ENCODE results near the gene OGT.
"Not testable (repeated sequence)": the region's sequence is repeated elsewhere in the genome, so short reads cannot be mapped to it uniquely, and the experiment has no call there.

OGT gene

GRCh38 chrX:71599965-71600364, 67.1 kb downstream of the OGT start:
- H3K27ac Mint-ChIP-seq: no peak overlapping the region
- H3K4me1 Mint-ChIP-seq: no peaks in the 10 kb centered on the region
- no peak overlapping the region for H3K4me3 Mint-ChIP-seq
- H3K27me3 Mint-ChIP-seq: no peaks in the 10 kb centered on the region
- H3K36me3 Mint-ChIP-seq: peaks cover 55% of the 10 kb centered on the region
- ATAC-seq: no peak
- no peaks in the 10 kb centered on the region for H3K9me3 Mint-ChIP-seq

- no peak for ATAC-seq
- Mint-ChIP-seq H3K4me3 (no peak overlapping the region), H3K9me3 (no peaks in the 10 kb centered on the region), H3K27ac (no peak overlapping the region), H3K36me3 (peaks cover 62% of the 10 kb centered on the region), H3K4me1 (peaks cover 14% of the 10 kb centered on the region), H3K27me3 (no peaks in the 10 kb centered on the region)
Observed at GRCh38 chrX:71603618-71604017, 70.7 kb downstream of the OGT start.

GRCh38 chrX:71604141-71604540, 71.2 kb downstream of the OGT start:
- Mint-ChIP-seq H3K27me3 (no peaks in the 10 kb centered on the region), H3K4me3 (no peak overlapping the region), H3K9me3 (no peaks in the 10 kb centered on the region), H3K36me3 (peaks cover 67% of the 10 kb centered on the region), H3K4me1 (peaks cover 19% of the 10 kb centered on the region), H3K27ac (no peak overlapping the region)
- ATAC-seq: no peak

- no peaks in the 10 kb centered on the region for H3K27me3 Mint-ChIP-seq
Observed at GRCh38 chrX:71604796-71605568, 72.1 kb downstream of the OGT start.

GRCh38 chrX:71606536-71607216, 73.8 kb downstream of the OGT start:
- Mint-ChIP-seq H3K27me3 (no peaks in the 10 kb centered on the region), H3K27ac (no peak overlapping the region), H3K36me3 (peaks cover 78% of the 10 kb centered on the region), H3K9me3 (no peaks in the 10 kb centered on the region), H3K4me3 (no peak overlapping the region), H3K4me1 (peaks cover 23% of the 10 kb centered on the region)
- ATAC-seq: no peak

More at GRCh38 chrX:71604796-71605568, 72.1 kb downstream of the OGT start:
- Mint-ChIP-seq H3K27ac (peak overlapping the region; percentile 64), H3K9me3 (no peaks in the 10 kb centered on the region), H3K36me3 (peaks cover 74% of the 10 kb centered on the region), H3K4me3 (no peak overlapping the region), H3K4me1 (peaks cover 23% of the 10 kb centered on the region)
- ATAC-seq: no peak

- no peaks in the 10 kb centered on the region for H3K27me3 Mint-ChIP-seq
- no peak for ATAC-seq
- H3K4me3 Mint-ChIP-seq: no peak overlapping the region
- H3K9me3 Mint-ChIP-seq: no peaks in the 10 kb centered on the region
- peak overlapping the region; percentile 74 for H3K27ac Mint-ChIP-seq
- peaks cover 23% of the 10 kb centered on the region for H3K4me1 Mint-ChIP-seq
- H3K36me3 Mint-ChIP-seq: peaks cover 74% of the 10 kb centered on the region
Observed at GRCh38 chrX:71607488-71607887, 74.6 kb downstream of the OGT start.

GRCh38 chrX:71609095-71609750, 76.3 kb downstream of the OGT start:
- Mint-ChIP-seq H3K27ac (peak overlapping the region; percentile 74), H3K4me1 (peaks cover 23% of the 10 kb centered on the region), H3K4me3 (no peak overlapping the region), H3K27me3 (no peaks in the 10 kb centered on the region), H3K9me3 (no peaks in the 10 kb centered on the region), H3K36me3 (peaks cover 64% of the 10 kb centered on the region)
- no peak for ATAC-seq

- Mint-ChIP-seq H3K36me3 (peaks cover 67% of the 10 kb centered on the region), H3K4me1 (peaks cover 43% of the 10 kb centered on the region)
- H3K9me3 Mint-ChIP-seq, H3K27ac Mint-ChIP-seq, H3K27me3 Mint-ChIP-seq, ATAC-seq, H3K4me3 Mint-ChIP-seq: not testable (repeated sequence)
Observed at GRCh38 chrX:71611736-71612135, 78.8 kb downstream of the OGT start.

GRCh38 chrX:71612256-71612655, 79.4 kb downstream of the OGT start:
- Mint-ChIP-seq H3K36me3 (peaks cover 67% of the 10 kb centered on the region), H3K27ac (no peak overlapping the region), H3K9me3 (no peaks in the 10 kb centered on the region), H3K4me3 (no peak overlapping the region), H3K4me1 (peaks cover 49% of the 10 kb centered on the region), H3K27me3 (no peaks in the 10 kb centered on the region)
- ATAC-seq: no peak

- Mint-ChIP-seq H3K36me3 (peaks cover 41% of the 10 kb centered on the region), H3K27me3 (no peaks in the 10 kb centered on the region), H3K9me3 (no peaks in the 10 kb centered on the region), H3K4me3 (no peak overlapping the region), H3K27ac (peak overlapping the region; percentile 84), H3K4me1 (peaks cover 51% of the 10 kb centered on the region)
- ATAC-seq: no peak
Observed at GRCh38 chrX:71615056-71615455, 82.2 kb downstream of the OGT start.

- Mint-ChIP-seq H3K27ac (peak overlapping the region; percentile 84), H3K27me3 (no peaks in the 10 kb centered on the region), H3K4me1 (peaks cover 59% of the 10 kb centered on the region), H3K36me3 (peaks cover 37% of the 10 kb centered on the region), H3K9me3 (no peaks in the 10 kb centered on the region), H3K4me3 (peak overlapping the region; percentile 69)
- ATAC-seq: peak; percentile 37
Observed at GRCh38 chrX:71615954-71616353, 83.0 kb downstream of the OGT start.

- Mint-ChIP-seq H3K9me3 (no peaks in the 10 kb centered on the region), H3K4me3 (peak overlapping the region; percentile 52), H3K4me1 (peaks cover 63% of the 10 kb centered on the region), H3K27me3 (no peaks in the 10 kb centered on the region), H3K27ac (peak overlapping the region; percentile 84), H3K36me3 (peaks cover 28% of the 10 kb centered on the region)
- no peak for ATAC-seq
Observed at GRCh38 chrX:71616672-71617529, 84.0 kb downstream of the OGT start.

GRCh38 chrX:71617742-71618141, 84.8 kb downstream of the OGT start:
- Mint-ChIP-seq H3K27me3 (no peaks in the 10 kb centered on the region), H3K36me3 (peaks cover 24% of the 10 kb centered on the region), H3K9me3 (no peaks in the 10 kb centered on the region), H3K4me1 (peaks cover 67% of the 10 kb centered on the region), H3K4me3 (peak overlapping the region; percentile 59), H3K27ac (peak overlapping the region; percentile 84)
- ATAC-seq: peak; percentile 1

GRCh38 chrX:71618303-71618721, 85.4 kb downstream of the OGT start, which contains the start of gene CXCR3:
TSS of gene CXCR3 (minus strand) at chrX:71618511. CDS start at chrX:71618449, 62 bp downstream.
- no peaks in the 10 kb centered on the region for H3K9me3 Mint-ChIP-seq
- peaks cover 73% of the 10 kb centered on the region for H3K4me1 Mint-ChIP-seq
- peak within 1 kb of the TSS; percentile 59 for H3K4me3 Mint-ChIP-seq
- H3K27me3 Mint-ChIP-seq: no peaks in the 10 kb centered on the region
- H3K27ac Mint-ChIP-seq: peak within 1 kb of the TSS; percentile 84
- peaks cover 19% of the 10 kb centered on the region for H3K36me3 Mint-ChIP-seq
- ATAC-seq: peak; percentile 82

GRCh38 chrX:71618787-71619186, 85.9 kb downstream of the OGT start:
- Mint-ChIP-seq H3K27me3 (no peaks in the 10 kb centered on the region), H3K4me1 (peaks cover 78% of the 10 kb centered on the region), H3K27ac (peak overlapping the region; percentile 84), H3K36me3 (peaks cover 19% of the 10 kb centered on the region), H3K9me3 (no peaks in the 10 kb centered on the region), H3K4me3 (peak overlapping the region; percentile 59)
- ATAC-seq: no peak

All from stimulated activated memory B cell treated with anti-CD40 and anti-IgM and Interleukin-4, amounts not matched to agents 10 μg/mL and 1 μg/mL and 100 μg/mL, for 72 hours (primary cell).